Skeletal muscle tissue (tissue), 4 donors: ENCODE data around the gene TECTA. TPM values are rescaled to one million over a fixed set of nuclear protein-coding genes. Genes with fewer than 3 reads are reported as not detected.
"Not testable (repeated sequence)": the region's sequence is repeated elsewhere in the genome, so short reads cannot be mapped to it uniquely, and the experiment has no call there.

ENCODE experiments used
- H3K27ac ChIP-seq: one replicate; pipeline ENCODE4 v1.7.0; 2013; ENCODE audit warnings: mild to moderate bottlenecking, low read depth, low read length, inconsistent platforms
- H3K27me3 ChIP-seq, 3 donors: one replicate each; pipeline ENCODE4 v1.7.0; 2013; ENCODE audit warnings: low read length in 3 of 3; ENCODE audit not compliant: control insufficient read depth in 3 of 3, insufficient read depth in 3 of 3
- H3K36me3 ChIP-seq, 3 donors: one replicate each; pipeline ENCODE4 v1.7.0; 2013; ENCODE audit warnings: low read length in 3 of 3; ENCODE audit not compliant: control insufficient read depth in 3 of 3, insufficient read depth in 3 of 3
- H3K4me1 ChIP-seq, 3 donors: one replicate each; pipeline ENCODE4 v1.7.0; 2013; ENCODE audit warnings: low read length in 3 of 3, mild to moderate bottlenecking in 3 of 3; ENCODE audit not compliant: control insufficient read depth in 3 of 3, insufficient read depth in 3 of 3
- H3K4me3 ChIP-seq, 3 donors: one replicate each; pipeline ENCODE4 v1.7.0; 2013; ENCODE audit warnings: low read length in 3 of 3
- H3K9ac ChIP-seq, 3 donors: one replicate each; pipeline ENCODE4 v1.7.0; 2013; ENCODE audit warnings: low read length in 3 of 3, mild to moderate bottlenecking in 3 of 3, moderate library complexity in 2 of 3, low read depth in 1 of 3
- H3K9me3 ChIP-seq, 3 donors: one replicate each; pipeline ENCODE4 v1.7.0; 2013; ENCODE audit warnings: low read length in 3 of 3; ENCODE audit not compliant: control insufficient read depth in 3 of 3
- total RNA-seq: library from RNA; depleted of rRNA; stranded (reverse); fragments of >200 nt; gene quantifications from one replicate; pipeline ENCODE4 v1.2.3, GENCODE V29; 2014
- donor health status: Osteomylitis.

TECTA gene
- total RNA-seq, 1 donor from 2014 or later = 1.0 TPM

- Histone ChIP-seq H3K27me3 (no peaks in the 10 kb centered on the region), H3K27ac (no peak overlapping the region), H3K9ac (no peak overlapping the region), H3K36me3 (no peaks in the 10 kb centered on the region), H3K4me3 (no peak overlapping the region), H3K4me1 (no peaks in the 10 kb centered on the region), H3K9me3 (no peaks in the 10 kb centered on the region)
Observed at GRCh38 chr11:121159741-121160140, 58.7 kb downstream of the TECTA start.

DNA sequence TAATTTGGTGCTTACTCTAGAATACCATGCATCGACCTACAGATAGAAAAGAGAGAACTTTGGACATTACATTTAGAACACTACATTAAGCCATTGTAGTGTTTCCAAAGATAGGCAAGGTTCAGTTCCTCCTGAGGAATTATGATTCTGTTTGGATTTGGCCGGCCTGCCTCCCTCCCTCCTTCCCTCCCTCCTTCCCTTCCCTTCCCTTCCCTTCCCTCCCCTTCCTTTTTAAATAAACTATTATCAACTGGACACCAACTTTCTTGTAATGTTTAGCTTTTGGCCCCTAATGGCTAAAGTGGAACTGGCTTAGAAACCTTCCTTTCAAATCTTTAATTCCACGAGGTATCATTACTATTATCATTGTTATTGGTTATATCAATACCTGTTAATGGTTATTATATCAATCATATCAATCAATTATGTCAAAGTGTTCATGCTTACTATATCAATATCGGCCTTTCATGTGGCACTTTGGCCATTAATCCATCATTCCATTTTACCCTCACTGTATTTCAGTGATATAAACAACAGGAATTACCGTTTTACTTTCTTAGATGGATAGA, 60.4 kb downstream of the TECTA start:
- Histone ChIP-seq H3K9ac (no peak overlapping the region), H3K9me3 (no peaks in the 10 kb centered on the region), H3K27me3 (no peaks in the 10 kb centered on the region), H3K36me3 (no peaks in the 10 kb centered on the region), H3K4me3 (no peak overlapping the region), H3K4me1 (no peaks in the 10 kb centered on the region), H3K27ac (no peak overlapping the region)

GRCh38 chr11:121163658-121164308, 62.7 kb downstream of the TECTA start:
- Histone ChIP-seq H3K9me3 (no peaks in the 10 kb centered on the region), H3K27me3 (no peaks in the 10 kb centered on the region), H3K4me3 (no peak overlapping the region), H3K27ac (no peak overlapping the region), H3K4me1 (no peaks in the 10 kb centered on the region), H3K9ac (no peak overlapping the region), H3K36me3 (no peaks in the 10 kb centered on the region)

DNA sequence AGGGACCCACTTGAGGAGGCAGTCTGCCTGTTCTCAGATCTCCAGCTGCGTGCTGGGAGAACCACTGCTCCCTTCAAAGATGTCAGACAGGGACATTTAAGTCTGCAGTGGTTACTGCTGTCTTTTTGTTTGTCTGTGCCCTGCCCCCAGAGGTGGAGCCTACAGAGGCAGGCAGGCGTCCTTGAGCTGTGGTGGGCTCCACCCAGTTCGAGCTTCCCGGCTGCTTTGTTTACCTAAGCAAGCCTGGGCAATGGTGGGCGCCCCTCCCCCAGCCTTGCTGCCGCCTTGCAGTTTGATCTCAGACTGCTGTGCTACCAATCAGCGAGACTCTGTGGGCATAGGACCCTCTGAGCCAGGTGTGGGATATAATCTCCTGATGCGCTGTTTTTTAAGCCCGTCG, 76.6 kb downstream of the TECTA start:
- H3K27ac ChIP-seq, H3K27me3 ChIP-seq, H3K36me3 ChIP-seq, H3K4me1 ChIP-seq, H3K9me3 ChIP-seq, H3K9ac ChIP-seq, H3K4me3 ChIP-seq: not testable (repeated sequence)

DNA sequence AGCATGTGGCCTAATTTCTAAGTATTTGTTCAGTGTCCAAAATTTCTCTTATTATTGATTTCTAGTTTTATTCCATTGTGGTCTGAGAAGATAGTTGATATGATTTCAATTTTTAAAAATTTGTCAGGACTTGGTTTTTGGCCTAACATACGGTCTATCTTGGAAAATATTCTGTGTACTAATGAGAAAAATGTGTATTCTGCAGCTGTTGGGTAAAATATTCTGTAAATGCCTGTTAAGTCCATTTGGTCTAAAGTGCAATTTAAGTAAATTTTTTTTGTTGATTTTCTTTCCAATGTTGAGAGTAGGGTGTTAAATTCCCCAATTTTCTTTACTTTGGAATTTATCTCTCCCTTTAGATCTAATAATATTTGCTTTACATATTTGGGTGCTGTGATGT, 78.3 kb downstream of the TECTA start:
- Histone ChIP-seq H3K27ac (no peak overlapping the region), H3K9me3 (peaks cover 0 to 2% (median 0%) of the 10 kb centered on the region in 3 donors), H3K27me3 (no peaks in the 10 kb centered on the region), H3K36me3 (no peaks in the 10 kb centered on the region), H3K4me1 (no peaks in the 10 kb centered on the region), H3K9ac (no peak overlapping the region), H3K4me3 (no peak overlapping the region)

DNA sequence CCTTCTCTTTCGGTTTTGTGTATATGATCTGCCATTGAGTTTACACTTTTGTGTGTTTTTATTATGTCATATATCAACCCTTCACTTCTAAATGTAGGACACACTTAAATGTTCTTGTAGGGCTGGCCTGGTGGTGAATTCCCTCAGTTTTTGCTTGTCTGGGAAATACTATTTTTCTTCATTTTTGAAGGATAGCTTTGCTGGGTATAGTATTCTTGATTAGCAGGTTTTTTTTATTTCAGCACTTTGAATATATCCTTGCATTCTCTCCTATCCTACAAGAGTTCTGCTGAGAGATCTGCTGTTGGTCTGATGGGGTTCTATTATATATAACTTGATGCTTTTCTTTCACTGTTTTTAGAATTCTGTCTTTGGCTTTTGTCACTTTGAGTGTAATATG, 79.1 kb downstream of the TECTA start:
- Histone ChIP-seq H3K9ac (no peak overlapping the region), H3K27ac (no peak overlapping the region), H3K27me3 (no peaks in the 10 kb centered on the region), H3K36me3 (no peaks in the 10 kb centered on the region), H3K9me3 (peaks cover 0 to 2% (median 0%) of the 10 kb centered on the region in 3 donors), H3K4me1 (no peaks in the 10 kb centered on the region), H3K4me3 (no peak overlapping the region)

DNA sequence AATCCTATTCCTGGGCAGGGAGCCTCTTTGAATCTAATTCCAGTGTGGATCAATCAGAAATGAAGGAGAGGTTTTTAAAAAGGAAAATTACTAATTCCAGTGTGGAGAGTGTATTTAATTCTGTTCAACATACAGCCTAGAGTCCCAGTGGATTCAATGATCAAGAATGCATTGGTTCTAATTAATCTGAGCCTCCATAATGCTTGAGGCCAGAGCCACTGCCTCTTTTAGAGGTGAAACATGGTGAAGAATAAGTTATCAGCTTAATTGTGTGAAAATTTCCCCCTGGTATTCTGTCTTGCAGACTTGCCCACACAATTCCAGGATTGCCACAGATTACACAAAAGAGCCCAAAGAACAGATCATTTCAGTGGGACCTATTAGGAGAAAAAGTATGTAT, 87.7 kb downstream of the TECTA start:
- peaks cover 0 to 3% (median 0%) of the 10 kb centered on the region in 3 donors for H3K36me3 ChIP-seq
- H3K4me1 ChIP-seq = no peaks in the 10 kb centered on the region
- H3K27ac ChIP-seq = no peak overlapping the region
- H3K9ac ChIP-seq = no peak overlapping the region
- H3K27me3 ChIP-seq = no peaks in the 10 kb centered on the region
- H3K4me3 ChIP-seq = no peak overlapping the region
- H3K9me3 ChIP-seq = no peaks in the 10 kb centered on the region

DNA sequence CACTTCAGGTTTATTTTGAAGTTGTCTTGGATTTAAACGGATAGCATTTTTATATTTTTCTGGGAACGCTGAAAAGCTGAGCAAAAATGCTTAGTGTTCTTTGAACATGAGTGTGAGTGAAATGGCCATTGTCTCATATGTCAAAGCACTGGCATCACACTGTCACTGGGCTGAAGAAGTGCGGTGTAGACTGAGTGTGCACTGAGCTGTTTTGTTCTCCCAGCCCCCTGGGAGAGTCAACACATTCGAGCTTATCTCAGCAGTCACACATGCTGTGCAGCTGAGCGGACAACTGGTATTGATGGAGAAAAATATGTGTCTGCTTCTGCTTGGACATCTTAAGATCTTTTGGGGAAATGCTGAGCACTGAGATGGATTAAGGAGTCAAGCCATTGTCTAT, 90.8 kb downstream of the TECTA start:
- no peak overlapping the region for H3K27ac ChIP-seq
- no peaks in the 10 kb centered on the region for H3K9me3 ChIP-seq
- H3K36me3 ChIP-seq = peaks cover 0 to 3% (median 0%) of the 10 kb centered on the region in 3 donors
- H3K4me3 ChIP-seq = no peak overlapping the region
- H3K9ac ChIP-seq = no peak overlapping the region
- H3K27me3 ChIP-seq = peaks cover 0 to 4% (median 0%) of the 10 kb centered on the region in 3 donors
- peaks cover 0 to 2% (median 0%) of the 10 kb centered on the region in 3 donors for H3K4me1 ChIP-seq

GRCh38 chr11:121194731-121195596, 93.9 kb downstream of the TECTA start:
- peaks cover 0 to 5% (median 4%) of the 10 kb centered on the region in 3 donors for H3K27me3 ChIP-seq
- H3K36me3 ChIP-seq = no peaks in the 10 kb centered on the region
- H3K27ac ChIP-seq = no peak overlapping the region
- peak overlapping the region in 1 of 3 donors; percentile 23 for H3K9ac ChIP-seq
- peaks cover 0 to 2% (median 0%) of the 10 kb centered on the region in 3 donors for H3K4me1 ChIP-seq
- no peaks in the 10 kb centered on the region for H3K9me3 ChIP-seq
- H3K4me3 ChIP-seq = no peak overlapping the region

DNA sequence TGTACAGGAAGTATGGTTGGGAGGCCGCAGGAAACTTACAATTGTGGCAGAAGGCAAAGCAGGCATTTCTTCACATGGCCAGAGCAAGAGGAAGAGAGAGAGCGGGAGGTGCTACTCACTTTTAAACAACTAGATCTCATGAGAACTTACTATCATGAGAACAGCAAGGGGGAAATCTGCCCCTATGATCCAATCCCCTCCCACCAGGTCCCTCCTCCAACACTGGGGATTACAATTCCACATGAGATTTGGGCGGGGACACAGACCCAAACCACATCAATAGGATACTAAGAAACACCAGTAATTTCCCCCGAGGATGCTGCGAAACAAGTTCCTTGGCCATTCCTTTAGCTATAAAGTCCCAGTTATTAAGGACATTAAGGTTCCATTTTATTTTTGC, 97.4 kb downstream of the TECTA start:
- Histone ChIP-seq H3K27ac (no peak overlapping the region), H3K9me3 (no peaks in the 10 kb centered on the region), H3K9ac (no peak overlapping the region), H3K4me3 (no peak overlapping the region), H3K4me1 (peaks cover 0 to 2% (median 0%) of the 10 kb centered on the region in 3 donors), H3K27me3 (peaks cover 0 to 5% (median 4%) of the 10 kb centered on the region in 3 donors), H3K36me3 (no peaks in the 10 kb centered on the region)
